ENCODE measurements around the gene LRRC31.

Gene LRRC31

DNA sequence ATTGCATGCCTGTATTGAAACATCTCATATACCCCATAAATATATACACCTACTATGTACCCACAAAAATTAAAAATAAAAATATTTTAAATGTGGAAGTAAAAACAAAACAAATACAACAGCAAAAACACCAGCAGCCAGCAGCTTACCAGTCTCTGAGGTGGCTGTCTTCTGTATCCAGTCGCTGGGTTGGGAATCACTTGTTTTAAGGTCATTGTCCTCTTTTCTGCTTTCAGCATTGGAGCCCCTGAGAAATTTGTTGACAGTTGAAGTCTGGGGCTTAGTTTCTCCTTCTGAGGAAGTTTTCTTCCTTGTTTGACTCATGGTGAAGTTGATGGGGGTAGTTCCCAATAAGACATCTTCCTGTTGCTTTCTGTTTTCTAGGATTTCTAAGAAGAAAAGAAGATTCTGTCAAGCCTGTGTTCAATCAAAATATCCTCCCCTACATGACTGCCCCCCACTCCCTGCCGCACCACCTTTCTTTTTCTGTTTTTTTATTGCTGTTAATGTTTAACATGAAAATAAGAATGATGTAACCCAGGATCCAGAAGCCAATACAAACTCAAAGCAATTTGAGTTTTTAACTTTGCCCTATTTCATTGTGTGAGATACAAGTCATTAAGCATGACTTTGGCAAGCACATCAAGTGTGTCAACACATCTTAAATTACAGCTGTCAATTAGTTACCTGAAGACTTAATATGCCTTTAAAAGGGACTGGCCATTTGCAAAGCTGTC, at the start of gene LRRC31:
LRRC31 (minus strand) TSS at position 452 of the 737 bp plus-strand sequence; CDS start at position 324, 128 bp downstream.
- DNase-seq: no peak

GRCh38 chr3:169914321-169914720, 44.6 kb upstream of the LRRC31 start:
- no peak for DNase-seq

GRCh38 chr3:169913323-169913722, 43.6 kb upstream of the LRRC31 start:
- no peak for DNase-seq

- DNase-seq: no peak
Observed at GRCh38 chr3:169911272-169911671, 41.5 kb upstream of the LRRC31 start, which contains the start of gene SAMD7. Gene SAMD7, plus strand, starts transcription at chr3:169911572. Its CDS starts 7,927 bp downstream, at chr3:169919499.

DNA sequence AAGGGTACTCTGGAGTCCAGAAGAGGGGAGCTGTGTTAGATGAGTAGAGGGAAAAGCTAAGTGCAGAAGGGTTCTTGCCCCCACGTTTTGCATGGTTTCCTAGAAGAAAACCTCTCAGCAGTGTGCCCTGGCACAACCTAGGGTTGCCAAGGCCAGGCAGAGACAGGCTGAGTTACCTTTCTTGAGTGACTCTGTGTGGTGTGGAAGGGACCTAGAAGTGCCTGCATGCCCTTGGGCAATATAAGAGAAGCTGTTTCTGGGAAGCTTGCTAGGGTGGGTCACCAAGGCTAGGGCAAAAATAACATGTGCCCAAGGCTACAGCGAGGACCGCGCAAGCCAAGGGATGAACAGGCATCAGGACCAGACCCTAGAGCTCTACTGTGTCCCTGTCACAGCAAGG, 38.2 kb upstream of the LRRC31 start:
- no peak for DNase-seq

DNA sequence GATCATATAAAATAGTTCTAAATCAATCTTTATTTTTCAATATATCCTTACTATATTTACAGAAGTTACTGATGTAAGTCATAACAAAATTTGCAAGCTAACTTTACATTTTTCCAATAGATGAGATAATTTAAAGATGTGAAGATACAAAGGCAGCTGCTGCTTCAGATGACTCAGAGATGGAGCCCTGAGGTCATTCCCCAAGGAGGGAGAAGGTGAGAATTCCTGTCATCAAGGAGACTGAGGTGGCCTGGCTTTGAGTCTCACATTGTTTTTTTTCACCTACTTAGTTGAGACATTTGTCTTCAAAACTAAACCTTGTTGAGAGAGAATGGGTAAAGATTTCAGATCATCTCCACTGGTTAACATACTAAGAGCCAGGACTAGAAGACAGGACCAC, 37.7 kb upstream of the LRRC31 start:
- no peak for DNase-seq

DNA sequence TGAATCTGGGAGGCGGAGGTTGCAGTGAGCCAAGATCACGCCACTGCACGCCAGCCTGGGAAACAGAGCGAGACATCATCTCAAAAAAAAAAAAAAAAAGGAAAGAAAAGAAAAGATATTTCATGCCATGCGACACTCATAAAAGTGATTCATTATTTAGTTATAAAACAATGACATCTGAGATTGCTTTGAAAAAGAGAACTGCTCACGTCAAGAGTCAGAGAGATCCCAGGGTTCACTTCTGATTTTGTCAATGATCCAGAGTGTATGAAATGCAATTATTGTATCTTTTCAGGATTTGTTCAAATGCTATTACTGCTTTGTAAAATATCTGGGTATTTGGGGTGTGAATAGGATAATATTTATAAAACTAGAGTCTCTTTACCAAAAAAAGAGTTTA, 35.7 kb upstream of the LRRC31 start:
- no peak for DNase-seq

DNA sequence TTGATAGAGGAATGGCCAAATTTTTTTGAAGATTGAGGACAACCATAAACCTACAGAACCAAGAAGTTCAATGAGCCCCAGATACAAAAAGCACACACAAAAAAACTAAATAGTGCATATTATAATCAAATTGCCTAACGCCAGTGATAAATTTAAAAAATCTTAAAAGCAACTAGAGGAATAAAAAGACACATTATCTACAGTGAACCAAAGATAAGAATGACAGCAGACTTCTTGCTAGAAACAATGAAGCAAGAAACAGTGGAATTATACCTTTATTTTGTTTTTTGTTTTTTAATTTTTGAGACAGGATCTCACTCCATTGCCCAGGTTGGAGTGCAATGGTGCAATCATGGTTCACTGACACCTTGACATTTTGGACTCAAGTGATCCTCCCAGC, 31.7 kb upstream of the LRRC31 start:
- no peak for DNase-seq

DNA sequence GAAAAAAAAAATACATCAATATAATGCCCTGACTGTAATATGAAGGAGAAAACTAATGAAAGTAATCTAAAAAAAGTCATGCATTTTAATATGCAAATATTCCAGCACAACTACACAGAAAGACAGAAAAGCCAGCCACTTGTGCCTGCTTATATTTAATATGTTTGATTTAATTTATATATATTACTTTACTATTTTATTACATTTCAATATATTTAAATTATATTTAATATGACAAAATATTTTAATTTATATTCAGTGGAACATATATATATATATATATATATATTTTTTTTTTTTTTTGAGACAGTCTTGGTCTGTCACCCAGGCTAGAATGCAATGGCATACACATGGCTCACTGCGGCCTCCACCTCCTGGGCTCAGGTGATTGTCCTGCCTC, 27.5 kb upstream of the LRRC31 start:
- no peak for DNase-seq

GRCh38 chr3:169895072-169895471, 25.3 kb upstream of the LRRC31 start:
- no peak for DNase-seq

- DNase-seq: no peak
Observed at GRCh38 chr3:169894110-169894509, 24.4 kb upstream of the LRRC31 start.

- no peak for DNase-seq
Observed at GRCh38 chr3:169891886-169892285, 22.2 kb upstream of the LRRC31 start.

DNA sequence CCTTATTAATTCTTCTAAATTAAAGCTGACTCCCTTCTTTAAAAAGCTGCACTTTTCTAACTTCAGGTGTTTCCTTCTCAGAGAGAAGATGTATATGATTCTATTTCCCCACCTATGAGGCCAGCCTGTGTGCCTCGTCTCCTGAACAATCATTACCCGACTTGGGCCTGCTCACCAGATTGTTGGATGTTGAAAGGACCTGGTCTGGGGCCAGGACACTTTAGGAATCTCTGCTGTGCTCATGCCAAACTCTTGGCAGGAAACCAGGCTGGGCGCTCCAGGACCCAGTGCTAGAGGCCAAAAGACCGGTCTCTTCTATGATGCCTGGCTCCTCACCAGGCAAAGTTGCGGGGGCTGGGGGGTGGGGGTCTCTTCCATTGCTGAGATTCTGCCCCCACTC, 16.9 kb upstream of the LRRC31 start:
- DNase-seq: no peak

DNA sequence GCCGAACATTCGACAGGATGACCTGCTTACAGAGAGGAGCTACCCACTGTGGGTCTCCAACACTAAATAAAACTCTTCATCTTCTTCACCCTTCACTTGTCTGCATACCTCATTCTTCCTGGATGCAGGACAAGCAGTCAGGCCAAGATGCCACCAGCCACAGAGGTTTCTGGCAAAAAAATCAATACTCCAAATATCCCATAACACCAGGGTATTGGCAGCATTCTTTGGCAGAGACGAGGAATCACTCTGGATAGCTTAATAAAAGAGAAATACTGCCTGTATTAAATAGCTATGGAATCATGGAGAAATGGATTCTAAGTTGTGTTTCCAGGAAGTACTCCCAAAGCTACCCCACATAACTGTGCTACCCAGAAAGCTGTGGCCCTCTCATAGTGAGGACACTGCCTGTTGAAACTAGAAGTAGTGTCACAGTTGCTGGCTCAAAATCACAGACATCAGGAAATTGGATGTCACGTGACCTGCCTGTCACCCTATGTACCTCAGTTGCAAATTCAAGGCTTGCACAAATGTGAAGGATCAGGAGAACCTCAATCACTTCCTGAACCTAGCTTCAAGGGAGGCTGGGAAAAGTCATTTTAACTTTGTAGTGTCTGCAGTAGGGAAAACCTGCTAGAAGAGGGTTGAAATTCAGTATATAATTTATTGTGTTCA, 11.0 kb upstream of the LRRC31 start:
- DNase-seq: no peak

DNA sequence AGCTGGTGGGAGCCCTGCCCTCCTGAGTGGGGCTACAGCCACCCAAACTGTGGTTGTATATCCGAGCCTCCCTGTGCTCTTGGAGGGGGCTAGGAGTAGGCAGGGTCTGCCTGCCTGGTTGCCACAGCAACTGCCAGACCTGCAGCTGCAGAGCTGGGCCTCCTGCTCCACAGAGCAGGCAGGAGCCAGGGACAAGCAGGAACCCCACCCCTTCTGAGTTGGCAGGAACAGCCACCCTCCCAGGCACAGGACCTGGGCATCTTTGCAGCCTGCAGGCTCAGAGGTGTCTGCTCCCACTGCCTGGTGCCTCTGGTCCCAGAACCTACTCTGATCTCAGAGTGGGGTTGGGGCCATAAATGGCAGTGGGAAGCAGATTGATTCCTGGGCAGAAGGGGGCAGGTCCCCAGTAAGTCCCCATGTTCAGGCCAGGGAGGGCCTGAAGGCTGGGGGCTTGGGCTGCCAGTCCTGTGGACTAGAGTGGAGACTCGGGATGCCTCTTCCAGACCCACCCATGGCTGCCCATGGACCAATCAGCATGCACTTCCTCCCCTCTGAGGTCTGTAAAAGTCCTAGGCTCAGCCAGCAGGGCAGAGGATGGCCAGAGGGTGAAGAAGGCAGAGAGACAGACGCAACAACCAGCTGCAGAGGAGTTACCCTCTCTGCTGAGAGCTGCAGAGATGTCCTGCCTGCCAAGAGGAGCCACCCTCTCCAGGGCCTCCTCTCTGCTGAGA, 10.3 kb upstream of the LRRC31 start:
- DNase-seq: no peak

DNA sequence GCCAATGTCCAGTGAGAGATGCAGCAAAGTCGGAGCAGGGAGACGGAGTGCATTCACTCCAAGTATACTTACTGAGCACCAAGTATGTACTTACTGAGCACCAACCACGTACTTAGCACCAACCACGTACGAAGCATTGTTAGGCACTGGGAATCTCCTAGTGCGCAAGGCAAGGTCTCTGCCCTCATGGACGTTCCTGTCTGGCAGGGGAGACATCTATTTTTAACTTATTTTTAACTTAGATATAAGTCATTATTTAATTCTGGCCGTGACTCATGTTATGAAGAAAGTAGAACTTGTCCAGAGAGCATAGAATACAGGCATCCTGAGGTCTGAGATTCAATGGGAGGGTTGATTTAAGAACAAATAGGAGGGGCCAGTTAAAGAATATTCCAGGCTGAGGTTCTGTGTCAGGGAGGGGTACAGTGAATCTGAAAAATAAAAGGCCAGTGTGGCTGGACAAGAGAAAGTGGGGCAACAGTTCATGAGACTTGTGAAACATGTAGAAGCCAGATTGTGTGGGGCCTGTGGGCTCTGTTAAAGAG, 9.3 kb upstream of the LRRC31 start:
- DNase-seq: no peak

GRCh38 chr3:169871129-169871886, 1.6 kb upstream of the LRRC31 start:
- no peak for DNase-seq

GRCh38 chr3:169868369-169868768, 1.4 kb downstream of the LRRC31 start:
- DNase-seq: no peak

DNA sequence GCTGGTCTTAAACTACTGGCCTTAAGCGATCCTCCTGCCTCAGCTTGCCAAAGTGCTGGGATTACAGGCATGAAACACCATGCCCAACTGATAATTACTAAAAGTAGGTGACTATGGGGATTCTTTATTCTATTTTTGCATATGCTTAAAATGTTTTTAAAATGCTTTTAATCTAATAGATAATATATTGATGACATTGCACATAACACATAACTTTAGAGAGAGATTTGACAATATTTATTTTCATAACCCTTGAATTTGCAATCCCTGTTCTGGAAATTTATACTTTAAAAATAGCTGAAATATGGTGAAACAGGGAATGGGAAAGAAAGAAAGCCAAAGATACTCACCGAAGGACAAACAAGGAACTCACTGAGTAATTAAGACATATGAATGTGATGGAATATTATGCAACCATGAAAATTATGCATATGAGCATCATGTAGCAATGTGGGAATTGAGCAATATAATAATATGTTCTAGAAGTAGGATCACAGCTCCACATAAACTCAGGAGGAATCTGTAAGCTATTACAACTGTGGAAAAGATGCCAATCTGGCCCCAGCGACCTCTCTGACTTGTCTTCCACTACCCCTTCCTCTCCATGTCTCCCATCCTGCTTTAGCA, 2.0 kb downstream of the LRRC31 start:
- no peak for DNase-seq

DNA sequence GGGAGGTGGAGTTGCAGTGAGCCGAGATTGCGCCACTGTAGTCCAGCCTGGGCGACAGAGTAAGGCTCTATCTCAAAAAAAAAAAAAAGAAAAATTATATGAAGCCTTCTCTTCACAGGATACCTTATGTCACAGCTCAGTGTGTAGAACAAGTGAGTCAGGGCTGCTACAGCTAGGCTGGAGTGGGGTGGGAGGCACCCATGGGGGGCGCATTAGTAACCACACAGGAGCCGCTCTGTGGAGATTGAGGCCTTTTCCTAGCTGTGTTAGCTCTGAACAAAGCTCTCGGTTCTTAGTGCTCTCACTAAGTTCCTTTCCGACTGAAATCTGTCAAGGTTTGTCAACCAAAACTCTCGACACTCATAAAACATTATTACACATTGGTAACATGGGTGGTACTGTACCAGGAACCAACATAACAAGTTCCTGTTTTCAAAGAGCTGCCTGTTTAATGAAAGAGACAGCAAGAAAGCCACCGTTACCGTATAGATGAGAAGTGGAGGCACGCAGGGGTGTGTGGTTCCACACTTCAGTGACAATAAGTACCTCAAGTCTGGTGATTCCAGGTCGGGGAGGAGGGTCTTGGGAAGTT, 4.5 kb downstream of the LRRC31 start:
- DNase-seq: no peak

GRCh38 chr3:169864270-169864669, 5.5 kb downstream of the LRRC31 start:
- no peak for DNase-seq

- DNase-seq: peak; percentile 39
Observed at GRCh38 chr3:169863458-169863899, 6.3 kb downstream of the LRRC31 start.
